Activated naive CD4-positive, alpha-beta T cell treated with Interleukin-2 at 50 U/mL for 16 hours (primary cell): ENCODE data around the gene CTLA4.
"Not testable (repeated sequence)": the region's sequence is repeated elsewhere in the genome, so short reads cannot be mapped to it uniquely, and the experiment has no call there.

Experiments
- DNase-seq: peaks from one replicate; pipeline ENCODE4 v3.0.0-alpha.2; 2020

Gene CTLA4

DNA sequence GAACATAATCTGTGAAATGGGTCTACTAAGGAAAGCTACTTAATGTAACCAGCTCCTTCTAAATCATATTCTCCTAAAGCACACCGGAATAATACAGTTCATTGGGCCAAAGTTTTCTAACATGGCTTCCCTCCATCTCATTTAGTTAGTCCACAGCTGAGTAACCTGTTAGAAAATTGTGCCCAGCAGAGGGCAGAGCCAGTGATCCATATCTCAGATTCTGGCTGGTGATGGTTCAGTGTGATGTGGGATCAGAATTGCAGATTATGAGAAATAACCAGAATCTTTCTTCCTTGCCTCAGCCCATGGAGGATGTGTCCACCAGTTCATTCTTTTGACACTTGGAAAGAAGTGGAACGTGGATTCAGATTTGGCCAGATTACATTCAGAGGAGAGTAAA is 9.4 kb upstream of the CTLA4 start:
- peak; percentile 45 for DNase-seq

DNA sequence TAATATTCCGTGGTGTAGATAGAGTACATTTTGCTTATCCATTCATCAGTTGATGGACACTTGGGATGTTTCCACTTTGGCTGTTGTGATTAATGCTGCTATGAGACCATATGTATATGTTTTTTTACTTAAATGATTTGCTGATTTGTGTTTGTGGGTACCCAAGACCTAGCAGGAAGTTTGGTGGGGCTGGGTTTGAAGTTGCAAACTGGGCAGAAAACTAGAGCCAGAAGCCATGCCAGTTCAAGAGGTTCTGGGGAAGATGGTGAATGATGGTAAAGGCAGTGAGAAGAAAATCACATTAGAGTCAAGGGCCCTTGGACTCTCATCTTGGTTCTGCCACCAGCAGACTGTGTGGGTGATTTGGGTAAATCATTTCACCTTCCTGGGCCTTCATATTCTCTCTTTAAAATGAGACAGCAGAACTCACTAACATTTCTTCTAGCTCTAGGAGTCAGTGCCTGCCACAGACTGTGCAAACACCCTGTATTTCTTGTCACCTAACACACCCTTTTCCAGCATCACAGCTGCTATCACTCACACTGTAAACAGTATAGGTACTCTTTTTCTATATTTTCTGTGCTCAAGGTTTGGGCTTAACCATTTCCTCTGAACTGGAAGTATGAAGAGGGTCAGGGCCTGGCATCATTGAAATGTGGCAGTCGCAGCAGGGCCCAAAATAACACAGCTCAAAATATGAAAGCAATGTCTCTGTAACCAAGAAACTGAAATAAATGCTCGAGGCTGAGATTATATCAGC is 8.4 kb upstream of the CTLA4 start:
- no peak for DNase-seq

DNA sequence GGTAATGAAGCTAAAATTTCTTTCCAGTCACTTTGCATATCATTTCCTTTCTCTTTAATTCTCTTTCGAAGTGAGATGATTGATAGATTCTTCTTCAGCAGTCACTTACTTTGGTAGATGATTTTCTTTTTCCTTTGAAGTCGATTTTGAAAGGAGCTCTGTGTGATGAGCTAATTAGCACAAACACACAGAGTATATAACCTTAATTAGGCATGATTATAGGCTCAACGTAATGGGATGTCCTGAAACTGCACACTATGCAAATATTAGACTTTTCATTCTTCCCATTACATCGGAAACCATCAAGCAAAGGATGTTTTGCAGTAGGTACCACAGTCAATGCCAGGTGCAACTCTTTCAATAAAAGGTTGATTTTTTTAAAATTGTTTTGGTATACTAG is 6.4 kb upstream of the CTLA4 start:
- DNase-seq, result no peak

DNA sequence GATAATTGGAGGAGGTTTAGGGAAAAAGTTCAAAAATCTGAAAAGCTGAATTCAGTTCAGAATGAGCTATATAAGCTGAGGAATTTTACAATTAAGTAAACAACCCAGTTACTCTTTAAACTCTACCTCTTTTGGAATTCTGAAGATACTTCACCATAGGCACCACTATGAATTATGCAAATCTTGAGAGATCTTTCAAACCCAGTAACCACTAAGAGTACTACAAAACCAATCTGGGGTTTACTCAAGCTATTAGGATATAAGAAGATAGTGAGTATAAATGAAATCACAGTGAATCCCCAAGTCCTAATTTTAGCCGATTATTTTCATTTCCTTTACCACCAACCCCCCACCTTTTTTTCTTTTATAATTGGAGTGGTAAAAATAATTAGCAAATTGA is 6.0 kb upstream of the CTLA4 start:
- DNase-seq, result no peak

DNA sequence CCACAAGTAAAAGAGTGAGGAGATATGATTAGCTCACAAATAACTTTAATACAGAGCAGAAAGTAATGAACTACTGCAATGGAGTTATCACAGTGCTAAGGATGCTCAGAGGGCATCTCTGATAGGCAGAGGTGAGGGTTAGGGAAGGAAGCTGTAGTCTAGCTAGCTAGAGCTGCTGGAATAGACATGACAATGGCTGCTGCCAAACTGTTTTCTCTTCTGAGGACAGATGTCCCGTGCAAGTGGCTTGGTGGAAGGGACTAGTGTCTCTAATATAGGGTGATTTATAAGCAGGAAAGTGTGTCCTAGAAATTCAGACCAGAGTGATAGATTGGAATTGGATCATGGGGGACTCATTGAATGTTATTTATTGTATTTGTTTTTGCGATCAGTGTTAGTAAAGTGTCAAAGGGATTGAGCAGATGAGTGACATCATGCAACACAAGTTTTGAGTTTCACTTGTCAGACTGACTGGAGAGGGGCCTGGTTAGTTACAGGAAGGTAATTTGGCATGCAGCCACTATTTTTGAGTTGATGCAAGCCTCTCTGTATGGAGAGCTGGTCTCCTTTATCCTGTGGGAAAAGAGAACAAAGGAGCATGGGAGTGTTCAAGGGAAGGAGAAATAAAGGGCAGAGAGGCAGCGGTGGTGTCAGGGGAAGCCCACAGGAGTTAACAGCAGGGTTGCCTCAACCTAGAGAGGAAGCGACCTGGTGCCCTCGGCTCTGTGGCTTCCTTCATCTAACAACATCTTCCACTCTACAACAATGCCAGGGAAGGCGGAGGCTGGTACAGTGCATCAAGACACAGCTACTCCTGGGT is 1.9 kb downstream of the CTLA4 start:
- DNase-seq, result peak; percentile 59

DNA sequence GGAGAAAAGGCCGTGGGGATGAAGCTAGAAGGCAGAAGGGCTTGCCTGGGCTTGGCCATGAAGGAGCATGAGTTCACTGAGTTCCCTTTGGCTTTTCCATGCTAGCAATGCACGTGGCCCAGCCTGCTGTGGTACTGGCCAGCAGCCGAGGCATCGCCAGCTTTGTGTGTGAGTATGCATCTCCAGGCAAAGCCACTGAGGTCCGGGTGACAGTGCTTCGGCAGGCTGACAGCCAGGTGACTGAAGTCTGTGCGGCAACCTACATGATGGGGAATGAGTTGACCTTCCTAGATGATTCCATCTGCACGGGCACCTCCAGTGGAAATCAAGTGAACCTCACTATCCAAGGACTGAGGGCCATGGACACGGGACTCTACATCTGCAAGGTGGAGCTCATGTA is 2.9 kb downstream of the CTLA4 start:
- peak; percentile 29 for DNase-seq

DNA sequence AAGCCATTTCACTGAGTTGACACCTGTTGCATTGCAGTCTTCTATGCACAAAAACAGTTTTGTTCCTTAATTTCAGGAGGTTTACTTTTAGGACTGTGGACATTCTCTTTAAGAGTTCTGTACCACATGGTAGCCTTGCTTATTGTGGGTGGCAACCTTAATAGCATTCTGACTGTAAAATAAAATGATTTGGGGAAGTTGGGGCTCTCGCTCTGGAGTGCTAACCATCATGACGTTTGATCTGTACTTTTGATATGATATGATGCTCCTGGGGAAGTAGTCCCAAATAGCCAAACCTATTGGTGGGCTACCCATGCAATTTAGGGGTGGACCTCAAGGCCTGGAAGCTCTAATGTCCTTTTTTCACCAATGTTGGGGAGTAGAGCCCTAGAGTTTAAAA is 3.4 kb downstream of the CTLA4 start:
- DNase-seq, result no peak

DNA sequence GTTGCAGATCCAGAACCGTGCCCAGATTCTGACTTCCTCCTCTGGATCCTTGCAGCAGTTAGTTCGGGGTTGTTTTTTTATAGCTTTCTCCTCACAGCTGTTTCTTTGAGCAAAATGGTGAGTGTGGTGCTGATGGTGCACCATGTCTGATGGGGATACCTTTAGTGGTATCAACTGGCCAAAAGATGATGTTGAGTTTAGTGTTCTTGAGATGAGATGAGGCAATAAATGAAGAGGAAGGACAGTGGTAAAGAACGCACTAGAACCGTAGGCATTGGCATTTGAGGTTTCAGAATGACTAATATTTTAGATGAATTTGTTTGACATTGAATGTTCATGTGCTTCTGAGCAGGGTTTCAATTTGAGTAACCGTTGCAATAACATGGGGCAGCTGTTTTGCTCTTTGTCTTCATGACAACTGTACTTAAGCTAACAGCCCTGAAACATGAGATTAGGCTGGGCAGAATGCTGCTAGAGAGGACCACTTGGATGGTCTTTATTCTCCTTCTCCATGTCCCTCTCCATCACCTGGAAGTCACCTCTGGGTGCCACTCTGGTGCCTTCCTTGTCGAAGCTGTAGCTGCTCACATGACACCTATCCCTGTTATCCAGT is 3.9 kb downstream of the CTLA4 start:
- peak; percentile 30 for DNase-seq

DNA sequence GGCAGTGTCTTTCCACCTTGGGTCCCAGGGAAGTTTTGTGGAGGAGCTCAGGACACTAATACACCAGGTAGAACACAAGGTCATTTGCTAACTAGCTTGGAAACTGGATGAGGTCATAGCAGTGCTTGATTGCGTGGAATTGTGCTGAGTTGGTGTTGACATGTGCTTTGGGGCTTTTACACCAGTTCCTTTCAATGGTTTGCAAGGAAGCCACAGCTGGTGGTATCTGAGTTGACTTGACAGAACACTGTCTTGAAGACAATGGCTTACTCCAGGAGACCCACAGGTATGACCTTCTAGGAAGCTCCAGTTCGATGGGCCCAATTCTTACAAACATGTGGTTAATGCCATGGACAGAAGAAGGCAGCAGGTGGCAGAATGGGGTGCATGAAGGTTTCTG is 5.9 kb downstream of the CTLA4 start:
- no peak for DNase-seq

DNA sequence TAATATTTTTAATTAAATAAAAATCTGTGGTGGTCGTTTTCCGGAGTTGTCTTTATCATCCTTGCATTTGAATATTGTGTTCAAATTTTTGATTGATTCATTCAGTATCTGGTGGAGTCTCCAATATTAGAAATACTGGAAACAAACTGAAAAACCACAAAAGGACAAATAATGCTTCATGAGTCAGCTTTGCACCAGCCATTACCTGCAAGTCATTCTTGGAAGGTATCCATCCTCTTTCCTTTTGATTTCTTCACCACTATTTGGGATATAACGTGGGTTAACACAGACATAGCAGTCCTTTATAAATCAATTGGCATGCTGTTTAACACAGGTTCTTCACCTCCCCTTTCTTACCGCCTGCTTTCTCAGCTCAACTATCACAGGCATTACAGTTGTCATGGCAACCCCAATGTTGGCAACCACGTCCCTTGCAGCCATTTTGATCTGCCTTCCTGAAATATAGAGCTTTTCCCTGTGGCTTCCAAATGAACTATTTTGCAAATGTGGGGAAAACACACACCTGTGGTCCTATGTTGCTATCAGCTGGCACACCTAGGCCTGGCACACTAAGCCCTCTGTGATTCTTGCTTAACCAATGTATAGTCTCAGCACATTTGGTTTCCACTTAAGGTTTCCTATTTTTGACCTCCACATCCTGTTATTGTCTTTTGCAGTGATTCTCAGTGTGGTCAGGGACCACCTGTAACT is 6.5 kb downstream of the CTLA4 start:
- no peak for DNase-seq

DNA sequence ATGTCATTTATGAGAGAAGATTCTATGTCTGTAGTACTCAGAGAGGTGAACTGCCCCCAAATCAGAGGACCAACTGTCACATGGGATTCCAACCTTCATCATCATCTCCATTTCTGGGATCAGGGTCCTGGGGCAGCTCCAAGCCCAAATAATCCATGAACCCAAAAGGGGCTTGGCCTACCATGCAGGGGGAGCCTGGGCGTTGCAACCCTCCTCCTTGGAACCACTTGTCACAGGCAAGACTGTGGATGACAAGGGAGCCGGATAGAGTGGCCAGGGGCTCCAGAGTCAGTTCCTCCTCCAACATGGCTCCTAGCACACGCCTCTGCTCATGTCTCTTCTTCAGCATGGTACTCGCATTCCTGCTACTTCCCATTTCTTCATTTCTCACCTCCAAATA is 7.9 kb downstream of the CTLA4 start:
- peak; percentile 20 for DNase-seq

DNA sequence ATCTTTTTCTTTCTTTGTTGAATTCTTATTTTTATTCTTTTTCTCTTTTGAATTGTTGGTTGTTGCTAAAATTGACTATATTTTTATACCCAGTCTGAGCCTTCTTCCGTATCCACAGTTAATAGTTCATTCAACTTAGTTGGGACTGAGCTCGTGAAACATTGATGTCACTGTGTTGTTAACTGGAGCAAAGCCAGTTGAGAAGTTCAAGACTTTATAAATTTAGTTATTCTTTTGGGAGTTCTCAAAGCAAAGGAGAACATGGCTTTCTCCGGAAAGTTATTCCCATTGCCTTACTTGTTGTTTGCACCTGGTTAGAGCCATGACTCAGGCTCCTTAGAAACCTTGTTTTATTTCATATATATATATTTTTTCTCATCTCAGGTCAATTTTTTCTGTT is 8.8 kb downstream of the CTLA4 start:
- DNase-seq, result no peak

DNA sequence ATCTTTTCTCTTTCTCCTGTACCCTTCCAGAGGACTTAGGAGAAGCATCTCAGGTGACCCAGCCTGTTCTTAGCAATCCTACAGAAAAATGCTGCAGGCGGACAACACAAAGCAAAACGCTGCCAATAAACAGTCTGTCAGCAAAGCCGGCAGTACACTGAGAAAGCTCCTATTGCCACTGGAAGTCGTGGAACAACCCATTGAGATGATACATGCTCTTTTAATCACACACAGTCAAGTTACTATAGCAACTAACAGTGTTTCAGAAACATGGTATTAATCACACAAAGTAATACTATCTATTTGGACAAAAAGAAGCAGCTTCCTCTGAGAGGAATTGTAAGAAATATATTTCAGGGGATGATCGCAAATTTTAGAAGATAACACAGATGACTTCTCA is 10.5 kb downstream of the CTLA4 start:
- DNase-seq, result no peak

DNA sequence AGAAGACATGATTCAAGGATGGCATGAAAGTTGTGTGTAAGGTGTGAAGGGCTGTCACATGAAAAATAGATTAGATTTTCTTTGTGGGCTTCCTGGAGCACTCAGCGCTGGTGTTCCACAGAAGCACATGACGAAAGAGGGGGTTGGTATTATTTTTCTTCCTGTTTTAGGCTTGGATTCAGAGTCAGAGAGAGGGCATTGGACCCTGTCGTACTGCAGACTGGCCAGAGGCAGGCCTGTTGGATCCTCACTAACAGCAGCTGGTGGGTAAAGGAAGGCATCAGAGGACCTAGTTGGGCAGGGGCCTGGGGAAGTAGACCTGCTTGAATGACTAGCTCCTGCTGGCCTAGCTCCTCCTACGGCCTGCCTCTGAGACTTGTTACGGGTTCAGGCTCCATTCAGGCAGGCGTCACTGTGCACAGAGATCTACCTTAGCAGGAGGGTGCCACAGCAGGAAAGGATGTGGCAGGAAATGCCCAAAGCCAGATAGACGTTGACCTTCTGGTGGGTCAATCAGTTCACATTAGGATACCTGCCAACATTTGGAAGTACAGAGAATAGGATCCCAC is 13.1 kb downstream of the CTLA4 start:
- DNase-seq, result no peak

DNA sequence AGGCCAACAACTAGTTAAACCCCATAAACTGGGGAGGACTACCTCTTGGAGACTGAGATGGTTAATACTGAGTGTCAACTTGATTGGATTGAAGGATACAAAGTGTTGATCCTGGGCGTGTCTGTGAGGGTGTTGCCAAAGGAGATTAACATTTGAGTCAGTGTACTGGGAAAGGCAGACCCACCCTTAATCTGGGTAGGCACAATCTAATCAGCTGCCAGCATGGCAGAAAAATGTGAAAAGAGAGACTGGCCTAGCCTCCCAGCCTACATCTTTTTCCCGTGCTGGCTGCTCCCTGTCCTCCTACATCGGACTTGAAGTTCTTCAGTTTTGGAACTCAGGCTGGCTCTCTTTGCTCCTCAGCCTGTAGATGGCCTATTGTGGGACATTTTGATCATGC is 13.6 kb downstream of the CTLA4 start:
- DNase-seq, result not testable (repeated sequence)

DNA sequence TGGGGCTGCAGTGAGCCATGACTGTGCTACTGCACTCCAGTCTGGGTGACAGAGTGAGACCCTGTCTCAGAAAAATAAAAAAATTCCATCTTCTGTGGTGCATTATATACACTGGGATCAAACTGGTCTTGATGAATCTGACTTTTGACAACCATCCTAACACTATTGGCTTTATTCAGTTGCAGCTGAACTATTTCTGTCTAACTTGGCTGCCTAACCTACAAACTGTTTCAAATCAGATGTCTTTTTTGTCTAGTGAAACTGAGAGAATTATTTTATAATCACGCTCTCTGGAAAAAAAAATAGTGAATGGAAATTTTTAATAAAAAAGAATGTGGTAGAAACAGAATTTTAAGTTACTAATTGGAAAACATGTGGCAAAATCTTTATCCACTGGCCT is 15.0 kb downstream of the CTLA4 start:
- no peak for DNase-seq

DNA sequence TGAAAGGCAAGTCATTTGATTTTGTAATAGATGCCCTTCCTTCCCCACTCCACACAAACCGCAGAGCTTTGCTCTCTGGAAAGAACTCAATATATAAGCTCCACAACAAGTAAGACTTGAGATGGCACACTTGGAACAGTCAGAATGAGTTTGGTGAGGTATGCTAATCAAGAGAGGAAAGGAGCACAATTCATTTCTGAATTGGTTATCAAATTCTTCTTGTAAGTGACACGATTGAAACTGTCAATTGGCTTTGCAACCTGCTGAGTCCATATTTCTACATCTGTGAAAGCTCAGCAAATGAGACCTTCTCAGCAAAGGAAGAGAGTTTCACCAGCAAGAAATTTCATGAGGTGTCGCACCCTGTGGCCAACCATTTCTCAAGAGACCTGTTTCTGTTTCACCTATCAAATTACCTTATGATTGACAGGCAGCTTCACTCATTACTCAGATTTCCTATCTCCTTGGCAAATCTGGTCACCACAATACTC is 19.1 kb downstream of the CTLA4 start:
- DNase-seq, result peak; percentile 54

DNA sequence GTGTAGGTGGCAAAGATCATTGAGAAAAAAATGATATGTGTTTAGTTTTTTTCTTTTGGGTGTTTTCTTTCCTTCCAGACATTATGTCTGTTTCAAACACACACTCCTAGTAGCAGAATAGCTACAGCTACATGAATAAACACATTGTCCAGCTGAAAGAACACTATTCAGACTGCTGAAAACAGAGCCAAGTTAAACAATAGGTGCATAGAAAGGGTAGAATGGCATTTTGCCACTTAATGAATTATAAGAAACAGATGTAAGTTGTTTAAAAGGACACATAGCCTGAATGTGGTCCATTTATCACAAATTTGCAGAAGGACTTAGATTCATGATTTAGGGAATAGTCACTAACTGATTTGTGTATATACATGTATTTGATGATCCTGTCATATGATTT is 20.1 kb downstream of the CTLA4 start:
- DNase-seq, result no peak

DNA sequence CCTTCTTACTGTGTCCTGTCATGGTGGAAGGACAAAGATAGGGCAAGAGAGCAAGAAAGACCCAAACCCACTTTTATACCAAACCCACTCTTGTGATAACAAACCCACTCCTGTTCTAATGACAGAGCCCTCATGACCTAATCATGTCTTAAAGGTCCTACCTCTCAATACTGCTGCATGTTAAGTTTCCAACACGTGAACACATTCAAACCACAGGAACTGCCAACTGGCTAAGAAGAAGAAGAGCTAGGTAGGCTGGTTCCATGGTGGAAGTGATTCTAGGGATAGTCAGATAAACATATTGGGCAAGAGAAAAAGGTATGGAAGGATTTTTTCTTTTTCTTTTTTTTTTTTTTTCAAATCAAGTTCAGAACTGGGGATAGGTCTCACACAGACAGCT is 22.0 kb downstream of the CTLA4 start:
- DNase-seq, result no peak

DNA sequence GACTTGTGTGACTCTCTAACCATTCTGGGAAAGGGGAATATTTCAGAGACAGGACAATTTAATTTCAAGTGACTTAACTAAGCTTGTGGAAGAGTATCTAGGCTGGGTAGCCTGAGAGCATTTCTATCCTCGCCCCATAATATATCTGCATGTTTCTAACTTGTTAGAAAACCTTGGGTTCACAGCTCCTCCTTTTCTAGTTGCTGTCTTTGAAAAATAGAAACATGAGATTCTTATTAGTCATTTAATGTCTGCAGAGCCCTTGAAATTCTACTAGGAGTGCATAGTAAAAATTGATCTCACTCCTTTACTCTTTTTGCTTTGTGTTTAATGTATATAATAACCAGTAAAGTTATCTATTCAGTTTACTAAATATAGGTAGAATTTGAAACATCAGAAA is 22.4 kb downstream of the CTLA4 start:
- DNase-seq, result no peak

DNA sequence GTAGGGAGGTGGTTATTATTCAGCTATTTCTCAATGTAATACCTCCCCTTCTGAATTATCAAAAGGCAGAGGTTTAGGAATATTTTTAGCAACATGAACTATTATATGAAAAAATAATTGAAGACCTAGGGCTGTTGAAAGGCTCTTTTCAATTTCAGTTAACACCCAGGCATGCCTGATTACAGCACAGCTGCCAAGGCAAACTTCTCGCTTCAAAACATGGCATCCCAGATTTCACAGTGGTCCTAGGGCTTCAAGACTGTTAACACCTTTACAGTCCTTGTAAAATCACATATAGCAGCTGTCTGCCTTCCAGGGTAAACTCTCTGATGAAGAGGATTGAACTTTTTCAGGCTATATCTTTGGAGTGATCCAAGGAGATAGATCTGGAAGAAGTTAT is 23.2 kb downstream of the CTLA4 start:
- DNase-seq, result no peak

DNA sequence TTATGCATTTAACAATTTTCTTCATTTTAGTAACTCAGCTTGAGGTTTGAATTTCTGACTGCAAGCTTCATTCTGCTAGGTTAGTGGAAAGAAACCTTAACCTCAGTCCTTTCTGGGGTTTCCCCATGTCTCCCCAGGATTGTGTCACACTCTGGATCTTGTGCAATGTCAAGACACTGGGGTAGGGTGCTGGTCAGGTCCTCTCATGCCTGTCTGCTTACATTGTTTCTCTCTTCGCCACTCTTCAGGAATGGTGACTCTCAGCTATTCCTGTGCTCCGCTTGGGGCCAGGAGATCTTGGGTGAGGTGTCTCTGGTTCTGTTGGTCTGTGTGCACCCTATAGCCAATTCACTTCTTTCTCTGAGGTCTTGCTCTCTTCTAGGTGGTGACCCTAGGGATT is 23.9 kb downstream of the CTLA4 start:
- DNase-seq, result peak; percentile 56

DNA sequence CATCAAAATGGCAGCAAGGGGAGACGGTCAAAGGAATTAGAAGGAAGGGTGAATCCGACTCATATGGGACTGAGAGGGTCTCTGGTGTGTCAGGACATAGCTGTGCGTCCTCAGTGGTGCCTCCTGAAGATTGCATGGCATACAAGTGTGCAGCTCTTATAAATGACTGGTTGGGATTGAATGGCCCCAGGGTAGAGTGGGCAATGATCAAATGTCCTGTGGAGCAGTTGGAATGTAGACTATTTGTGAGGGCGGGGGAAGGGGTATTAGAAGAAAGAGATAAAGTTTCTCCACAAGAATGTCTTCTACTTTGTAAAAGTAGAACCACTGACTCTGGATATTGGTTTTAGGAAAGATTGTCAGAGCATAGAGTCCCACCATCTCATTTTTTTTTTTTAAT is 24.6 kb downstream of the CTLA4 start:
- DNase-seq, result no peak
